ENCODE measurements around the gene SAXO2. TPM values are rescaled to one million over a fixed set of nuclear protein-coding genes. Genes with fewer than 3 reads are reported as not detected.
"Not testable (repeated sequence)": the region's sequence is repeated elsewhere in the genome, so short reads cannot be mapped to it uniquely, and the experiment has no call there.

Gene SAXO2, protein sequence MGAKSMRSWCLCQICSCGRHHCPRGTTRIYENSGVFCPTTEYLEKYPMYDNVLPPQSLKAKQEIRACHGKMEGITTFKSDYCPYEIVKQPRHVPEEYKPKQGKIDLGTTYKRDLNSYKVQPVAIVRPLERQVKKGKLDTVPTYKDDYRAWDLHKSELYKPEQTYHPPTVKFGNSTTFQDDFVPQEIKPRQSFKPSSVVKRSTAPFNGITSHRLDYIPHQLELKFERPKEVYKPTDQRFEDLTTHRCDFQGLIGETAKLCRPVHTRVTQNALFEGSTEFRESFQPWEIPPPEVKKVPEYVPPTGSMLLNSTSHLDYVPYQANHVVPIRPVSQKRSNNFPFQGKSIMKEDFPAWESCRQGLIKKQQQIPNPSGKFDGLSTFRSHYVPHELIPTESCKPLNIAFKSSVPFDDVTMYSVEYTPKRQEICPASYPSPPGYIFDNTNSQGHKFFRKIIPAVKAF
- 0.73 TPM in 1 of 2 replicates, not detected in the other for total RNA-seq (2014; rRNA removed; shearing (Covaris generic))
- polyA plus RNA-seq (2016; fragmentation: Nextera tagmentation; extraction: Ambion mirVana) = 4.9 and 10.1 TPM in 2 replicates
- long read RNA-seq, partial matches to known transcripts = 1 of 2 reads
- long read RNA-seq, other reads (novel, unspliced or antisense) = 0 of 2 reads

DNA sequence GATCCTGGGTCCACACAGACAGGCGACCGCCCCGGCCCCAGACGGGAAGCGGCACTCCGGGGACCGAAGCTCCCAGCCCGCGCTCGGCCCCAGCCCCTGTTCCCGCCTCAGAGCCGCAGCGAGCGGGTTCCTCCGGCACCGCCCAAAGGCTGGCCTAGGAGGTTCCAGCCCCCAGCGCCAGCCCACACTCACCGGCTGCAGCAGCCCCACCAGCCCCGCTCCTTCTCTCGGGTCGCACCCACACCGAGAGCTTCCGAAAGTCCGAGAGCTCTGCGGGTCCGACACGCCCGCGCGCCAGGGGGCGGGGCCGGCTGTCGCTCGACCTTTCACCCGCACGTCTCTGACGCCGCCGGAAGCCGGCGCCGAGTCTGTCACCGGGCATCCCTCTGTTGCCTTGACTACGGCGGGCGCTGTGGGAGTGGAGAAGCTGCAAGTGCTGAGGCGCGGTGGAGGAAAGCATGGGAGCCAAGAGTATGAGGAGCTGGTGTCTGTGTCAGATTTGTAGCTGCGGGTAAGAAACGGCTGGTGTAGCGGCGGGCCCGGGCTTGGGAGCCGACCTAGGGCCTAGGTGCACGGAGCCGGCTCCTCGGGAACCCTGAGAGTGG, at the start of gene SAXO2, which contains the start of gene EFL1:
TSS of gene SAXO2 (plus strand) at position 397 of the 605 bp plus-strand sequence. CDS start at position 459, 62 bp downstream.
TSS of gene EFL1 (minus strand) at position 313 of the 605 bp plus-strand sequence. CDS start 956 bp downstream, outside the sequence.
- Mint-ChIP-seq H3K4me3 (peak within 1 kb of the TSS; percentile 96), H3K27me3 (ENCODE audit: insufficient read depth, low read depth, poor library complexity) (peaks cover 2% of the 10 kb centered on the region), H3K9me3 (no peaks in the 10 kb centered on the region), H3K4me1 (peaks cover 36% of the 10 kb centered on the region), H3K27ac (peak within 1 kb of the TSS; percentile 68), H3K36me3 (ENCODE audit: low read depth) (peaks cover 6% of the 10 kb centered on the region; the same call in 2 of the 3 replicates)
- peaks cover 28% of the 10 kb centered on the region for H3K79me2 ChIP-seq (replicated peaks; ENCODE audit: insufficient read depth)
- H3K4me2 ChIP-seq = peak within 1 kb of the TSS; percentile 90
- no peaks in the 10 kb centered on the region for H3F3A ChIP-seq (replicated peaks; ENCODE audit: low read depth)
- TF ChIP-seq JUNB (IDR thresholded peaks at IDR 0.05; ENCODE audit: unreplicated experiment) (no peak), ETS1 (IDR thresholded peaks at IDR 0.05) (peak; percentile 35; the same call in 1 of the 2 replicates), CREB1 (CRISPR knock-in tag; IDR thresholded peaks at IDR 0.05; ENCODE audit: low read depth) (peak; percentile 76), POLR2AphosphoS5 (IDR thresholded peaks at IDR 0.05; ENCODE audit: low read depth) (peak; percentile 92), CTCF (conservative IDR thresholded peaks at IDR 0.05; ENCODE audit: low read depth in 2 of 2) (no peak)
- H3K27ac ChIP-seq (ENCODE audit: low read depth) = no peak within 1 kb of the TSS
- DNase-seq (ENCODE audit: low spot score) = peak; percentile 90
- peak within 1 kb of the TSS; percentile 82 for H3K4me3 ChIP-seq
- no peaks in the 10 kb centered on the region for H3K9me2 ChIP-seq (ENCODE audit: insufficient read depth)
- peak; percentile 93 for ATAC-seq
- peaks cover 4% of the 10 kb centered on the region; the same call in 1 of the 2 replicates for H4K20me1 ChIP-seq (replicated peaks; ENCODE audit: insufficient read depth)
- H3K27me3 ChIP-seq (ENCODE audit: insufficient read depth) = no peaks in the 10 kb centered on the region
- H3K36me3 ChIP-seq (ENCODE audit: insufficient read depth) = peaks cover 14% of the 10 kb centered on the region; the same call in 1 of the 2 replicates
- H3K4me1 ChIP-seq (ENCODE audit: insufficient read depth) = peaks cover 49% of the 10 kb centered on the region
- peak within 1 kb of the TSS; percentile 73 for H2AFZ ChIP-seq

DNA sequence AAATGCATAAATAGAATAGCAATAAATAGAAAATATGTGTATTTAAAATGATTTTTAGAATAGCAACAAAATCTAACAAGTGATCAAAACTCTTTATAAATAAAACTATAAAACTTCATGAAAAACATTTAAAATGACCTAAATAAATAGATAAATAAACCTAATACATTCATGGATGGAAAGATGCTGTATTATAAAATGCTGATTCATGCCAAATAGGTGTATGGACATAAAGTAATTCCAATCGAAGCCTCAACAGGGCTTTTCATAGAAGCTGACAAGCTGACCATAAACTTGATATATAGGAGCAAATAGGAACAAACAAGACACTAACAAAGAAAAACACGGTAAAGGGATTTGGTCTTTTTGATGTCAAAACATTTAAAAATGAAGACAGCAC, 46.5 kb upstream of the SAXO2 start:
- H3K27me3 Mint-ChIP-seq (ENCODE audit: insufficient read depth, low read depth, poor library complexity); H3K4me3 ChIP-seq; H3K9me3 Mint-ChIP-seq; H3K36me3 ChIP-seq (ENCODE audit: insufficient read depth); H3K4me1 ChIP-seq (ENCODE audit: insufficient read depth); H4K20me1 ChIP-seq (replicated peaks; ENCODE audit: insufficient read depth); DNase-seq (ENCODE audit: low spot score); H3K27me3 ChIP-seq (ENCODE audit: insufficient read depth); ATAC-seq; H3K4me3 Mint-ChIP-seq; H3K4me1 Mint-ChIP-seq; H3K9me2 ChIP-seq (ENCODE audit: insufficient read depth); H3K27ac Mint-ChIP-seq; H3K27ac ChIP-seq (ENCODE audit: low read depth); H3K79me2 ChIP-seq (replicated peaks; ENCODE audit: insufficient read depth); H3K4me2 ChIP-seq; H2AFZ ChIP-seq; H3F3A ChIP-seq (replicated peaks; ENCODE audit: low read depth): not testable (repeated sequence)
- H3K36me3 Mint-ChIP-seq (ENCODE audit: low read depth) = peaks cover 12% of the 10 kb centered on the region

All from GM23338 (cell line).